NCI-H1417 treated with DMSO at 0.1 percent for 48 hours (cell line): ENCODE results near the gene ZFP57.

Source experiments
- DNase-seq: peaks from one replicate; lab custom pipeline; 2025; lab: John Stamatoyannopoulos, UW

ZFP57 gene

DNA sequence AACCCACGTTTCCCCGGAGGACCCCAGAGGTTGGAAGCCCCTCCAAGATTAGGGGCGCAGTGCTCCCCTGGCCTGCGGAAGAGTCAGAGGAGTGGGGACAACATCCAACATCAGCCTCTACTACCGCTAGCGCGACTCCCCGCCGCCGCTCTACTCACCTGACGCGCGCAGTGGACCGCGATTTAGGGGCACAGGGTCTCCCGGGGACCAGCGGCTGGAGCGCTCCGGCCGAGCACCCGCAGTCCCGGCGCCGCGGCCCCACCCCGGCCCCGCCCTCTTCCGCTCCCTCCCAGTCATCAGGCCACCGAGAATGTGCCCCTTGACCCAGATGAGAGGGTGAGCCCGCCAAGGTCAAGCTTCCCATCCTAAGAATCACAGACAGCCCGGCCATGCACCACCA, at the start of gene ZFP57:
Gene ZFP57, minus strand, starts transcription at position 249 of the 400 bp plus-strand sequence. CDS start 4,149 bp downstream, outside the sequence.
- DNase-seq = no peak

DNA sequence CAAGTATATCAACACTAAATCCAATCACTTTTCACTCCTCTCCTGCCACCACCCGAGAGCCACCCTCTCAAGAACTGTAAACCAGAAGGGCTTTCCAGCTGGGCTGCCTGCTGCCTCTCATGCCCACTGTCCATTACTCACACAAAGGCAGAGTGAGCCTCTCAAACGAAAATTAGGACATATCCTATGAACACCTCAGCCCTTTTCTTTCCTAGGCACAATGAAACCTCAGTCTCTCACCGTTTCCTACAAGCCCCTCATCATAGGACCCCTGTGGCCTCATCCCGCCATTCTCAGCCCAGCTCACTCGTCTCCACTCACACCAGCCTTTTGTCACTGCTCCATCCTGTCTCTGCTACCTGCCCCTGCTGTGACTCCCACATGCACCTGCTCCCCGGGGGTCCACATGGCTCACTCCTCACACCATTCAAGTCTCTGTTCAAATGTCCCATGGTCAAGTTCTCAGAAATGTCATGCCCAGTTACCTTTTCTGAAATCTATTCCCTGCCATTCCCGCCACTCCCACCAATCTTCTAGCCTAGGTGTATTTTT, 49.7 kb upstream of the ZFP57 start:
- DNase-seq = no peak

DNA sequence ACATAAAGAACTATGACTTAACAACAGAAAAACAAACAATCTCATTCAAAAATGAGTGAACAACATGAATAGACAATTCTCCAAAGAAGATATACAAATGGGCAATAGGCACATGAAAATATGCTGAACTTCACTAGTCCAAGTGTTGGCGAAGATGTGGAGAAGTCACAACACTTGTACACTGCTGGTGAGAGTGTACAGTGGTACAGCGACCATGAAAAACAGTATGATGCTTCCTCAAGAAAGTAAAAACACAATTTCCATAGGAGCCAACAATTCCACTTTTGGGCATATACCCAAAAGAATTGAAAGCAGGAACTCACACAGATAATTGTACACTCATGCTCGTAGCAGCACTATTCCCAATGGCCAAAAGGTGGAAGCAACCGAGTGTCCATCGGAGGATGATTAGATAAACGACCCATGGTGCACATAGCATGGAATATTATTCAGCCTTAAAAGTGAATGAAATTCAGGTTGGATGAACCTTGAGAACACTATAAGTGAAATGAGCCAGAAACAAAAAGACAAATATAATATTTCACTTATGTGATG, 48.9 kb upstream of the ZFP57 start:
- DNase-seq = no peak

DNA sequence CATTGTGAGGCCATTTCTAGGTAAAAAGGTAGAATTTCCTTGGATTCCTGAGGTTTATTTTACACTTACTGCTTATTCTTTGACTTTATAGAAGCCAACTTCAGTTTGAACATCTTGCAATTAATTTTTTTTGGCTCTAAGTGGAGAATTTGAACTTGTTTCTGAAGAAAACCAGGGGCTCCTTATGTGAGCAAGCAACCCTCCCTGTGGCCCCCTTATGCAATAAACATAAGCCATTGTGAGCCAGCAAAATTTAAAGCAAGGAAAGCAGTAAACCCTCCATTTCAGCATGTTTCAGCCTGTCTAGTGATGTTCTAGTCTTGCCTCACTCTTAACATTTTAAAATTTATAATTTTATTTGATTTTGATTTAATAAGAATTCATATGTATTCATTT, 47.9 kb upstream of the ZFP57 start:
- DNase-seq = no peak

DNA sequence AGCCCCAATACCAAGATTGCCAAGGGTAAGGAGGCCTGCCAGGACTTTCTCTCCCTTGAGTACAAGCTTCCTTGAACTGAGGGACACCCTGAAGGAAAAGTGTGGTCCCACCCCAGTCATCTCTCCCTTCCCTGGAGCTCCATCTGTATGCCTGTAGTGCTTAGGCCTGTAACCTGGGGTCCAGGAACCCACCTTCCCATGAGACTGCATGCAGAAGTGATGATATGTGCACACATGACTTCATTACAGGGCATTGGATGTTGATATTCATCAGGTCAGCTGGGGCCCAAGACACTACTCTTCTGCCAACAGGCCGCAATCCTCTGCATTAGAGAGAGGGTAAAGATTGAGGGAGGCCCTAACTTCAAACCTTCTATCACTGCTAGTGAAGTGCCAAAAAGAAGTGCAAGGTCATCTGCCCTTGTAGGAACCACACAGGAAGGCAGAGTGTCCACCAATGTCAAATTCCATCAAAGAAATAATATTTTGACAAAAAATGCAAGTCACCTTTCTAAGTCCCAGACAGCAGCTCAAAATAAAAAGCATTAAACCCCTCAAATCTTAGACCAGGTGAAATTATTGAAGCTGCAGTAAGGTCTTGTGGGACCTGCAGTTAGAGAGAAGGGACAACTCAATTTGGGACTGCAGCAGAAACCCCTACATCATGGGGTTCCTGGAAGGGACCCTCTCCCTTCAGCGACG, 47.4 kb upstream of the ZFP57 start:
- no peak for DNase-seq

DNA sequence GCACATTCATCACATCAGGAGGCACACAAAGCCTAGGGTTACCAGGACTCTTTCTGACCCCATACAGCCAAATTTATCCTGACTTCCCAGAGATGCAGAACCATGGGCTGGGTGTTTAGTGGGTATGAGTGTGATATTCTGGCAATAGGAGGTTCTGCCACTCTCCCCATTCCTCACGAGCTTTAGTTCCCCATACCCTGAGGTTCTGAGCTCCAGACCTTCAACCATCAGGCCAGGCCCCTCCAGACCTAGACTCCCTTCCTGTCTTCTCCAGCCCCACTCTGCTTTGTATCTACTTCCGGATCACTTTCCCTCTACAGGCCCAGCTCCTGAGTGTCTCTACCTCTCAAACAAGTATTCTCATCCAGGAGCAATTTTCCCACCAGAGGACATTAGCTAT, 46.7 kb upstream of the ZFP57 start:
- no peak for DNase-seq

DNA sequence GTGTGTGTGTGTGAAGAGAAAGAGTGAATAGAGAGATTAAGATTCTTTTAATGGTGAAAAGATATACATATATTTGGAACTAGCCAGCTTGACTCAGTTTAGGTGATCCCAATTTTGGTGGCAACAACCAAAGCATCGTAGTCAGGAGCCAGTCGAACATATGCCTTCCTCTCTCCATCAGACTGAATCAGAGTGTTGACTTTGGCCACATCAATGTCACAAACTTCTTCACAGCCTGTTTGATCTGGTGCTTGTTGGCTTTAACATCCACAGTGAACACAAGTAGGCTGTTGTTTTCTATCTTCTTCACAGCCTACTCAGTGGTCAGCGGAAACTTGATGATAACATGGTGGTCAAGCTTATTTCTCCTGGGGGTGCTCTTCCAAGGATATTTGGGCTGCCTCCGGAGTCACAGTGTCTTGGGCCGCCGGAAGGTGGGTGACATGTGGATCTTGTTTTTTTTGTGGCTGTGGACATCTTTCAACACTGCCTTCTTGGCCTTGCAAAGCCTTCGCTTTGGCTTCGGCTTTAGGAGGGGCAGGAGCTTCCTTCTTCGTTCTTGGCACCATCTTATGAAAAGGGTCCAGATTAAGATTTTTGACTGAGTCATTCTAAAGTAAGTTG, 45.7 kb upstream of the ZFP57 start:
- DNase-seq = no peak

DNA sequence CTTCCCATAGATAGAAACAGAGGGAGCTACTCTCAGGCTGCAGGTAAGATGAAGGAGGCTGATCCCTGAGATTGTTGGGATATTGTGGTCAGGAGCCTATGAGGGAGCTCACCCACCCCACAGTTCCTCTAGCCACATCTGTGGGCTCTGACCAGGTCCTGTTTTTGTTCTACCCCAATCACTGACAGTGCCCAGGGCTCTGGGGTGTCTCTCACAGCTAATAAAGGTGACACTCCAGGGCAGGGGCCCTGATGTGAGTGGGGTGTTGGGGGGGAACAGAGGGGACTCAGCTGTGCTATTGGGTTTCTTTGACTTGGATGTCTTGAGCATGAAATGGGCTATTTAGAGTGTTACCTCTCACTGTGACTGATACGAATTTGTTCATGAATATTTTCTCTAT, 45.0 kb upstream of the ZFP57 start:
- no peak for DNase-seq

DNA sequence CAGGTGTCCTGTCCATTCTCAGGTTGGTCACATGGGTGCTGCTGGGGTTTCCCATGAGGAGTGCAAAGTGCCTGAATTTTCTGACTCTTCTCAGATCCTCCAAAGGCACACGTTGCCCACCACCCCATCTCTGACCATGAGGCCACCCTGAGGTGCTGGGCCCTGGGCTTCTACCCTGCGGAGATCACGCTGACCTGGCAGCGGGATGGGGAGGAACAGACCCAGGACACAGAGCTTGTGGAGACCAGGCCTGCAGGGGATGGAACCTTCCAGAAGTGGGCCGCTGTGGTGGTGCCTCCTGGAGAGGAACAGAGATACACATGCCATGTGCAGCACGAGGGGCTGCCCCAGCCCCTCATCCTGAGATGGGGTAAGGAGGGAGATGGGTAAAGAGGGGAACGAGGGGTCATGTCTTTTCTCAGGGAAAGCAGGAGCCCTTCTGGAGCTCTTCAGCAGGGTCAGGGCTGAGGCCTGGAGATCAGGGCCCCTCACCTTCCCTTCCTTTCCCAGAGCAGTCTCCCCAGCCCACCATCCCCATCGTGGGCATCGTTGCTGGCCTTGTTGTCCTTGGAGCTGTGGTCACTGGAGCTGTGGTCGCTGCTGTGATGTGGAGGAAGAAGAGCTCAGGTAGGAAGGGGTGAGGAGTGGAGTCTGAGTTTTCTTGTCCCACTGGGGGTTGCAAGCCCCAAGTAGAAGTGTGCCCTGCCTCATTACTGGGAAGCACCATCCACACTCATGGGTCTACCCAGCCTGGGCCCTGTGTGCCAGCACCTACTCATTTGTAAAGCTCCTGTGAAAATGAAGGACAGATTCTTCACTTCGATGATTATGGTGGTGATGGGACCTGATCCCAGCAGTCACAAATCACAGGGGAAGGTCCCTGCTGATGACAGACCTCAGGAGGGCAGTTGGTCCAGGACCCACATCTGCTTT, 44.3 kb upstream of the ZFP57 start:
- DNase-seq = no peak

DNA sequence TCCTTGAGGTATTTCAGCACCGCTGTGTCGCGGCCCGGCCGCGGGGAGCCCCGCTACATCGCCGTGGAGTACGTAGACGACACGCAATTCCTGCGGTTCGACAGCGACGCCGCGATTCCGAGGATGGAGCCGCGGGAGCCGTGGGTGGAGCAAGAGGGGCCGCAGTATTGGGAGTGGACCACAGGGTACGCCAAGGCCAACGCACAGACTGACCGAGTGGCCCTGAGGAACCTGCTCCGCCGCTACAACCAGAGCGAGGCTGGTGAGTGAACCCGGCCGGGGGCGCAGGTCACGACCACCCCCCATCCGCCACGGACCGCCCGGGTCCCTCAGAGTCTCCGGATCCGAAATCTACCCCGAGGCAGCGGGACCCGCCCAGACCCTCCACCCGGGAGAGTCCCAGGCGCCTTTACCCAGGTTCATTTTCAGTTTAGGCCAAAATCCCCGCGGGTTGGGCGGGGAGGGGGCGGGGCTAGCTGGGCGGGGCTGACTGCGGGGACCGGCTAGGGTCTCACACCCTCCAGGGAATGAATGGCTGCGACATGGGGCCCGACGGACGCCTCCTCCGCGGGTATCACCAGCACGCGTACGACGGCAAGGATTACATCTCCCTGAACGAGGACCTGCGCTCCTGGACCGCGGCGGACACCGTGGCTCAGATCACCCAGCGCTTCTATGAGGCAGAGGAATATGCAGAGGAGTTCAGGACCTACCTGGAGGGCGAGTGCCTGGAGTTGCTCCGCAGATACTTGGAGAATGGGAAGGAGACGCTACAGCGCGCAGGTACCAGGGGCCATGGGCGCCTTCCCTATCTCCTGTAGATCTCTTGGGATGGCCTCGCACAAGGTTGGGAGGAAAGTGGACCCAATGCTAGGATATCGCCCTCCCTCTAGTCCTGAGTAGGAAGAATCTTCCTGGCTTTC, 43.0 kb upstream of the ZFP57 start:
- no peak for DNase-seq

DNA sequence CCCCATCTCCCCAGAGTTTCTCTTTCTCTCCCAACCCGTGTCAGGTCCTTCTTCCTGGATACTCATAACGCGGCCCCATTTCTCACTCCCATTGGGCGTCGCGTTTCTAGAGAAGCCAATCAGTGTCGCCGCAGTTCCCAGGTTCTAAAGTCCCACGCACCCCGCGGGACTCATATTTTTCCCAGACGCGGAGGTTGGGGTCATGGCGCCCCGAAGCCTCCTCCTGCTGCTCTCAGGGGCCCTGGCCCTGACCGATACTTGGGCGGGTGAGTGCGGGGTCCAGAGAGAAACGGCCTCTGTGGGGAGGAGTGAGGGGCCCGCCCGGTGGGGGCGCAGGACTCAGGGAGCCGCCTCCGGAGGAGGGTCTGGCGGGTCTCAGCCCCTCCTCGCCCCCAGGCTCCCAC, 42.3 kb upstream of the ZFP57 start, which contains the start of gene HLA-F:
Gene HLA-F, plus strand, starts transcription at position 173 of the 404 bp plus-strand sequence. Its CDS starts 30 bp downstream, at position 203.
- DNase-seq = no peak

DNA sequence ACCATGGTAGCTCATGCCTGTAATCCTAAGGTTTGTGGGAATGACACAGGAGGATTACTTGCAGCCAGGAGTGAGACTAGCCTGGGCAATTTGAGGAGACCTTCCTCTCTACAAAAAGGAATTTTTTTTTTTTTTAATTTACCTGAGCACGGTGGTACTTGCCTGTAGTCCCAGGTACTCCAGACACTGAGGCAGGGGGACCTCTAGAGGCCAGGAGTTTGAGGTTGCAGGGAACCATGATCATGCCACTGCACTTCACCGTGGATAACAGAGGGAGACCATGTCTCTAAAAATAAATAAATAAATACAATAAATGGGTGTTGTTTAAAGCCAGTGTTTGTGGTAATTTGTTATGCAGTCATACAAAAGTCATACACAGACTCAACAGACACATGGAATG, 39.9 kb upstream of the ZFP57 start:
- DNase-seq = no peak

DNA sequence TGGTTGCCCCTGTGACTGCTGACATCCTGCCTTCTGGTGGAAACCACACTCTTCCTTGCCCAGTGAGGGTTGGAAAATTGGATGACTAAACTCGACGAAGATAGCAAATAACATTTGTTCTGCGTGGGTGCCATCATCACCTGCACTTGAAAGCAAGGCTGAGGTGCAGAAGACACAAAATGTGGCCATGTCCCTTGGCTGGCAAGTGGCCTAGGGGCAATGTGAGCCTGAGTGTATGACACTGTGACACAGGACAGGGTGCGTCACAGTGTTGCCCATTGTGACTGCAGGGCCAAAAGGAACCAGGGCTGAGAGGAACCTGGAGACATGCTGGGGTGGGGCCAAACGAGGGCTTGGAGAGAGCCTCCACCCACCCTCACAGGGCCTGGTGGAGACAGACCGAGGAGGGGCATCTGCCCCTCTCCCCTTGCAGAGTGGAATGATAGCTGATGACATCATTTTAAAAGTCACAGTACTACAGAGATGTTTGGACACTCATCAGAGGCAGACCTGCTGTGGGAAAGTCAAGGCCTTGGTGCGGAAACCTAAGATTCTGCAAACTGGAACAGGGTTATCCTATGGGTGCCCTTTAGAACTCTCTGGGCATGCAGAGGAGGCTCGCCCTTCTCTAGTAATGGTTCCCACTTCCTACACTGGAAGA, 29.5 kb upstream of the ZFP57 start:
- DNase-seq = no peak

DNA sequence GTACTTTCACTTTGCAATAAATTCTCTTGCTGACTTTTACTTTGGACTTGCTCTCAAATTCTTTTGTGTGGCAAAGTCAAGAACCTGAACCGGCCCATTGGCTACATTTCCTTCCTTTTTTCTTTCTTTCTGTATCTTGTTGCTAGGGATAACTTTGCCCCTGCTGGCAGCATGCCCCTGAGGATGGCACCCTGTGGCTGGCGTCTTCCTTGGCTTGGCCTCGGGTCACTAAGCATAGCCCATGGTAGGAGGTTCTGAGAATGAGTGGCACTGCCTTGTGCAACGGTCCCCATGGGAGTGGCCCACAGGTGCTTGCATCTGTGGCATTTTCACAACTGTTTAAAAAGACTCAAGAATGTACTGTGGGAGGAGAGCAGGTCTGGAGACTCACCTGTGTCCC, 28.2 kb upstream of the ZFP57 start:
- no peak for DNase-seq

DNA sequence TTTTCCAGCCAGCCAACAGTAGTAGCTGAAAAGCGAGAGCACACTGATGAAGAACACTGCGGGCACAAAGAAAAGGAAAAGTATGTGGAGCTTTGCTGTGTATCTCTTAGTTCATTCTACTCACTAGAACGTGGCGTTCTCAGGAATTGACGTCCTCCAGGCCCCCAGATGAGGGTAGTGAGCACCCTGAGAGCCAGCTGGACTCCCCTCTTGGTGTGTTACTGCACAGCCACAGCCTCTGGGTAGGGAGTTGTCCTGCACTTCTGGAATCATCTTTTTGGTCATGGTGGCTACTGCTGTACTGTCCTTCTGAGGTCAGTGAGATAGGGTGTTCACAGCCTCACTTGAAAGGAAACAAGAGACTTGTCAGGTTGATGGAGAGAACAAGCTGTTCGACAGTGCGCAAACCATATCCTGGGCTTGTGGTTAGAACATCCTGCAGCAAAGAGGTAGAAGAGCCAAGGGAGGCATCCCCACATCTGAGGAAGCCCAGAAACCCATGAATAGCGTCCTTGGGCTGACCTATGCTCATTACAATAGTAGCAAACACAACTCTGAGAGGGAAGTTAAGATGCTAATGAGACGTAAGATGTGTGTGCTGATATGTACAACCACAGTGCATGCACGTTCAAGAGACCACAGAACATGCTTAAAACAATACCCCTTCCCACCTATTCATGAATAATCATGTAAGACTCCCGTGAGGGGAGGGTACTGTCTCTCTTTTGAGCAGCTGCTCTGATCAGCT, 27.7 kb upstream of the ZFP57 start:
- DNase-seq = no peak

DNA sequence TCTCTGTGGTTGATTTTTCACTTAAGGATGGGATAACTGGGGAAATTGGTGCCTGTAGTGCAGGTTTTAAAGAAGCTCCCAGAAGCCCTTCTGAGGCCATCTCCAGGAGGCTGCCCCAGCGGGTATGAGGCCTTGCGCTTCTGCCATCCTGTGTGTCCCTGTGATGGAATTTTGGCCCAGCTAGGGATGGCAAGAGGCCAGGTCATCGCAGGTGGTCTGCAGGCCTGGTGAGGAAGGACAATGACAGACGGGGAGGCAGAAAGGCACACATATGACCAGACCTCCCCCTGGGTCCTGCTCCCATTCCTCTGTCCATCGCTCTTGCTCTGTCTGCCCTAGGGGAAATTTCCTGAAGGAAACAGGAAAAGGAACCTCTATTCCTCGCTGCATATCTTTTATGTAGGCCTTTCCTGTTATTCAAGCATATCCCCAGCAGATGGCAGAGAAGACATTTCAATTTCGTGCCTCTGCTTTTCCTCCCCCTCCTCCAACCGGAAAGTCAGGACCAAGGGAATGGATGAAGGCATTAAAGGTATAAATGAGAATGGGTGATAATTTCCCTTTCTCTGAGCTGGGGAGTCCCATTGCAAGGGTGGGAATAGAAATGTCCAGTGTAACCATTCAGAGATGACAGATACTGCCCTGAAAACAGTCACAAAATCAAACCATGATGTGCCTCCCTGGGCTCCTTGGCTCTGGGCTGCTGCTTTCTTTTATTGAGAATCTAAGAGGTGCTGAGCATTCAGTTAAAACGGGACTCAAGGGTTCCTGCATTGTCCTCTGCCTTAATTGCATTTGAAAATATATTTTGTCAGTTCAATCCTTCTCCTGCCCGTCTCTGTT, 24.7 kb upstream of the ZFP57 start:
- DNase-seq = no peak

DNA sequence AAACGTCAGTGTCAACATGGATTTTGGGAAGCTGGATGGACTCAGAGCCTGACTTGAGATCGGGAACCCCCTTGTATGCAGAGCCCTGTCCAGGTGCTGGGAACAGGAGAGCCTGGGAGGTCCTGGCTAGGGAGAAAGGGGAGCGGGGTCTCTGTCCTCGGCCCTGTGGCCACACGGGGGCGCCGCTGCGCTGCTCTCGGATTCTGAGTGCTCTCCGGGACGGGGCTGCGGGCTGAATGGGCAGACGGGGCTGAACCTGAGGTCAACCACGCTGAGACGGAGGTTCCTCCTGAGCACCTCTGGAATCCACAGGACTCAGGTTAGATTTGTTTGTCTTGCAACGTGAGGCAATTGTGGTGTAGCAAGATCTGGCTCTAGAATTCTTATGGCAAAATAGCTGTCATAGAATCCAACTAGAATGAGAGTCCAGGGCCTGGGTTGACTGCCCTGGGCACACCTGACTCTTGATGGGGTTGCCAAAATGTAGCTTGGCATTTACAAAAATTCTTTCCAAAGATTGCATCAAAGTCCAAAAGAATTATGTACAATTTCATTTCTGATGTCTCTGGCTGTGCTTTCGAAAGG, 21.7 kb upstream of the ZFP57 start:
- no peak for DNase-seq
